GM18951 (cell line): Measurements from ENCODE around the gene ATP8A2.

Source experiments
- POLR2A ChIP-seq: IDR thresholded peaks from 4 replicates; pipeline ENCODE4 v1.6.1; 2011; ENCODE audit warnings: mild to moderate bottlenecking; ENCODE audit not compliant: insufficient read length, insufficient read depth; ENCODE audit errors: extremely low read depth
- in situ Hi-C: fragments of 300-500 bp; cut with MboI; formaldehyde crosslinking; loops from one replicate; pipeline ENCODE4 v1.12.0; 2022; ENCODE audit warnings: low sequenced_read_pairs, mixed read lengths, inconsistent platforms; ENCODE audit not compliant: unreplicated experiment

ATP8A2 gene

DNA sequence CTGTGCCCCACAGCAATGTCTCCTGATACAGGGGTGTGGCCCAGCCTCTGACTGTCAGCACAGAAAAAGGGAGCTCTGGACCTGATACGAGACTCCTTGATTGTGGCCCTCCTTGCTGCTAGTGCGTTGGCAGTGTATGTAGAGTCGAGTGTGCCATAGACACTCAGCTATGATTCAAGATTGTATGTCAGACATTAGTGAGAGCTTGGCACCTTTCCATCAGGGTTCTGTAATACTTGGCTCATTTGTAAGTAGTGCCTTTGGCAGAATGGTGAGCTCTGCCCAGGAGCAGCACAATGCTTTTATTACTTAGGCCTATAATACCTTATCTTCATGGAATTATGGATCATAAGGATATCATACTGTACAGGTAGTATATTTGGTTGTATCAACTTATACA lies 83.4 kb downstream of the ATP8A2 start:
- in situ Hi-C loops: no loop called here
- TF ChIP-seq POLR2A: no peak

DNA sequence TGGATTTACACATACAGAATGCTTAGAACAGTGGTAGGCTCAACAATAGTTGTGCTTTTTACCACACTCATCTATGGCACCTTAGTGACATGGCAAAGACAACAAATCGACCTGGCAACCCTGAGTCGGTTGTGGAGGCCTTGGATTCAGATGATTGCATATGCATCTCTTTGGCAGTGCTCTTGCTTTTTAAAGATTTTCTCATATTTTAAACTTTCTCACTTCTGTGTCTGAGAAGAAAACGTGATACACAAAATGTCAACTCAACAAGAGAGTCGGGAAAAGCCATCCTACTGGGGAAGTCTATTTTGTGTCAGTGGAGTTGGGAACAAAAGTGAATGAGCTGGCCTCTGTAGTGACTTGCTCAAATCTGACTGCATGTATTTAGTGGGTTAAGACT lies 85.8 kb downstream of the ATP8A2 start:
- in situ Hi-C loops: no loop called here
- TF ChIP-seq POLR2A: no peak

- no peak for TF ChIP-seq POLR2A
Observed at GRCh38 chr13:25462301-25463125, 90.7 kb downstream of the ATP8A2 start.

GRCh38 chr13:25463496-25463895 lies 91.7 kb downstream of the ATP8A2 start:
- in situ Hi-C loops: no loop called here

More at GRCh38 chr13:25462301-25463125, 90.7 kb downstream of the ATP8A2 start:
- in situ Hi-C loops: no loop called here

DNA sequence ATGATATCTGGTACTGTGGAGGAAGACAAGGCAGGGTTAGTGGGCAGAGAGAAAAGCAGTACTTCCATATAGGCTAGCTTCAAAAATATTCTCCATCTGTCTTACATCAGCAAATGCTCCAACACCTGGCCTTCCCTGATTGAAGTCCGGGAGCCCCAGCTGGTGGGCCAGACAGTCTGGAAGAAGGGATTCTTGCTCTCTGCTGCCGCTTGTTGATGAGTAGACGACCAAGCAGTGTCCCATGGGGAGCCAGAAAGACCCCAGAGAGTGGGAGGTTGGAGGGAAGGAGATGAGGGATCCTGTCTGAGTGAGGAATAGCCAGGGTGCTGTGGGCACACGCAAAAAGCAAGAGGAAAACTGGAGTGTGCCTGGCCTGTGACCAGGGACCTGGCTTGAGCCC lies 95.1 kb downstream of the ATP8A2 start:
- TF ChIP-seq POLR2A: no peak
- in situ Hi-C loops: no loop called here

More at GRCh38 chr13:25463496-25463895, 91.7 kb downstream of the ATP8A2 start:
- no peak for TF ChIP-seq POLR2A

DNA sequence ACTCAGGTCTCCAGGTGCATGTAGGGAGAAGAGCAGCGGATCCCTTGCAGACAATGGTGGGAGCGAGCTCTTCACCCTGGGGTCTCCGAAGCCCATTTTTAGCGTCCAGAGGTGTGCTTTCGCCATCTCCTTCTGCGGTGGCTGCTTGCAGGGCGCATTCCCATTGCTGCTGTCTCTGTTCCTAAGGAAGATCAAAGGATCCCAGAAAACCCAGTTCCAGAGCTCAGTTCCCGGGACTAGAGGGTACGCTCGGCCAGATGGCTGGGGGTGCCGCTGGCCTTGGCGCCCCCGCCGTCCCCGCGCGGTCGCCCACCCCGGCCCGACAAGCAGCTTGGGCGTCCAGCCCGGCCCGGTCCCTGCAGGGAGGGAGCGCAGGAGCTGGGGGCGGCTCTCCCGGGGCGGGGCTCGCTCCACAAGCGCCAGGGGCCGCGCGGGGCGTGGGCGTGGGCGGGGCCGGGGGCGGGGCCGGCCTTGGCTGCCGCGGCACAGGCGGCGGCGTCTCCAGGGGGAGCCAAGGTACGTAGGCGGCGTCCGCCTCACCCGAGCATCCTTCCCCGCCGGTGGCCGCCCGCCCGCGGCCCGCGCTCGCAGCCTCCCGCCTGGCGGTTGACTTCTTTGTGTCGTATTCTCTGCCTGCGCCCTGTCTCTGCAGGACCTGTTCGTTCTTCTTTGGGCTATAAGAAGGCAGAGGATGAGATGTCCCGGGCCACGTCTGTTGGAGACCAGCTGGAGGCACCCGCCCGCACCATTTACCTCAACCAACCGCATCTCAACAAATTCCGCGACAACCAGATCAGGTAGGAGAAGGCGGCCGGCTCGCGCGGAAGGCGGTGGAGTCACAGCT lies 96.8 kb downstream of the ATP8A2 start:
- in situ Hi-C loops: no loop called here
- TF ChIP-seq POLR2A: no peak

- TF ChIP-seq POLR2A: no peak
- in situ Hi-C loops: no loop called here
Observed at GRCh38 chr13:25469169-25469525, 97.4 kb downstream of the ATP8A2 start.

DNA sequence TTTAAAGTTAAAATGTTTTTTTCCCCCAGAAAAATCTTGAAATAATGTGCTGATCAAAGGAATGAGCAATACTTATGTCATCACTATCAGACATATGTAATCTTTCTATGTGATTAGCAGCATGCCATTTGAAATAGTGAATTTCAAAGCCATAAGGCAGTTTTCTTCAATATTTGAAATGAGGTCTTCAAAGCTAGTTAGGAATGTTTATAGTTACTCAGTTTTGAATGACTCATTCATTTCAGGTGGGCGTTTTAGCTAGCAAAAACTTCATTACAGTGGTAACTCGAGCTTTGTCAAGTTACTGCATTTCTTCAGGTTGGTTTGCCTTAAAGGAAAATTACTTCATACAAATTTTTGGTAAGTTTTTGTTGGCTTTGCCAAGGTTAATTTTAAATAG lies 102.1 kb downstream of the ATP8A2 start:
- in situ Hi-C loops: no loop called here
- no peak for TF ChIP-seq POLR2A

GRCh38 chr13:25478186-25478585 lies 106.4 kb downstream of the ATP8A2 start:
- no peak for TF ChIP-seq POLR2A
- in situ Hi-C loops: no loop called here

GRCh38 chr13:25489238-25489637 lies 117.5 kb downstream of the ATP8A2 start:
- in situ Hi-C loops: no loop called here
- no peak for TF ChIP-seq POLR2A

DNA sequence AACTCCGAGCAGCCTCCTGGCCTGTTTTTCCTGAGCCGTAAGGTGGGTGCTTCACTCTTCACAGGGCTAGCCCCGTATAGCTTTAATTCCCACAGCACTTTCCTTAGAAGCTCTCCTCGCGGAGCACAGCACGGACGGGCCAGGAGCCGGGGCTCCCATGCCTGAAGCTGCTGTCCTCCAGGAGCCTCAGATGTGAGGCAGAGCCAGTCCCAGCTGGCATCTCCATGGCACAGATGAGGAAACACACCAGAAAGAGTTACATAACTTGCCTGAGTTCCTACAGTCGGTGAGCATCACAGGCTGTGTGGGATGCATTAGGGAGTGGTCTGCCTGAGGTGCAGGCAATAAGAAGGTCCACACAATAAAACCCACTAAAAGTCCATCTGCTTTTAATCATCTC lies 118.5 kb downstream of the ATP8A2 start:
- TF ChIP-seq POLR2A: no peak
- in situ Hi-C loops: no loop called here

DNA sequence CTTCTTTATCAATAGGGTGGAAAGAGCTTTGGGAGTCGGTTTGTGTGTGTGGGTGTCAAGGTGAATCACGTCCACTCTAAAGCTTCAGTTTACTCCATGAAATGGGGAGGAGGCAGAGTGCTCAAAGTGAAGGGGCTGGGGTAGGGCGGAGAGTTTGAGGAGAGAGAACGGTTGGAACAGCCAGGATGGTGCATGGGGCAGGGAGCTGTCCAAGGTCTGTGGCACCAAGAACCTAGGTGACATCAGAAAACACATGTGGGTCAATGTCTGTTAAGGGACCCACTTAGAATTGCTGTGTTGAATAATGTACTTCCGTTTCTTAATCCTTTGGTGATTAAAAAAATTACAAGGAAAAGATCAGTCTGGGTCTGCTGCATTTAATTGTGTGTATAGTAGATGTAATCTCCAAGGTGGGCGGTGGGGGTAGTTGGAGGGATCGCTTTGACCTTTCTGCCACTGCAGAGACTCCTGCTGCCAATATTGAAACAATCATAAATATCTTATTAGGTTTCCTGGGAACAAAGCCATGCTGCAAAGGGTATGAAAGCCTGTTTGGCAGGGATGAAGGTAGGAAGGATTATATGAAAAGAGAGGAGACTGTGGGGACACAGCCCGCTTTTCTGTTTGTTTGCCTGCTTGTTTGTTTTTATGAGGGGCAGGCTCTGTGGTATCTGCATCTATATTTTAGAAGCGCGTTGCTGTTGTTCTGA lies 122.3 kb downstream of the ATP8A2 start:
- TF ChIP-seq POLR2A: no peak
- in situ Hi-C loops: no loop called here

DNA sequence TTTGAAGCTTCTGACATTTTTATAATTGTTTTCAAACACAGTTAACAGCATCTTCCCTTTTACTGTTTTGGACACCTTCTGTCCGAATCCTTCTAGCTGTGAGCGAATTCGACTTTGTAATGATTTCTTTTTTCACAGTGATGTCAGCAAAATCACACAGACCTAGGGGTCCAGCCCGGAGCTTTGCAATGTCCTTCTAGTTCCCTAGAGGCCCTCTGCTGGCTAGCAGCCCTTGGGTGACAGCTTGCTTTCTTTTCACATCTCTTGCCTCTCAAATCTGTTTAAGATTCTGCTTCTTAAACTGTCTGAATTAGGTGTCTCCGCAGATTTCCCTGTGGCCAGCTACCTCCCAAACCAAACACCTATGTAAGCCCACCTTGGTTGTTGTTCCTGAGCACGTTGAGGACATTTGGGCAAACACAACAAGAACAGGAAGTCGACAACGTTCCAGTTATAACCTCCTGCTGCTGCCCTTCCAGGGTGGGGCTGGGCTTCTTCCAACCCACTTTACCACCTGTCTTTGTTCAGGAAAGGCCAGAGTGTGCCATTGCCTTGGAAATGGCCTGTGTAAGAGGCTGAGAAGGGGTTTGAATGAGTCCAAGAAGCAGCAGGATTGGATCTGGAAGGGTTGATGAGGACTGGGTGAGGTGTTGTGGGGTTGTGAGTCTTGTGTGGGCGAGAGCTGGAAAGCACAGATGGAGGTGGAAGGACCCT lies 123.1 kb downstream of the ATP8A2 start:
- in situ Hi-C loops: no loop called here
- TF ChIP-seq POLR2A: no peak
